Immature natural killer cell (primary cell): ENCODE measurements around the gene ABTB1. TPM values are rescaled to one million over a fixed set of nuclear protein-coding genes. Genes with fewer than 3 reads are reported as not detected.

Experiments
- DNase-seq, 3 donors: peaks; one replicate each; pipeline ENCODE4 v3.0.0; 2022; ENCODE audit warnings: mixed read lengths in 1 of 3
- H3K27ac Mint-ChIP-seq, 6 donors: one replicate each; pipeline ENCODE4 v1.8.0; 2020; ENCODE audit warnings: mixed read lengths in 6 of 6, mild to moderate bottlenecking in 5 of 6, inconsistent platforms in 4 of 6, moderate library complexity in 3 of 6
- H3K27me3 Mint-ChIP-seq, 3 donors: one replicate each; pipeline ENCODE4 v1.8.0; 2020 to 2021; ENCODE audit warnings: low read depth in 3 of 3, mild to moderate bottlenecking in 3 of 3, mixed read lengths in 3 of 3, moderate library complexity in 3 of 3, inconsistent platforms in 1 of 3
- H3K36me3 Mint-ChIP-seq, 3 donors: one replicate each; pipeline ENCODE4 v1.8.0; 2020; ENCODE audit warnings: mixed read lengths in 3 of 3, inconsistent platforms in 2 of 3, mild to moderate bottlenecking in 2 of 3
- H3K4me1 Mint-ChIP-seq, 2 donors: one replicate each; pipeline ENCODE4 v1.8.0; 2020; ENCODE audit warnings: inconsistent platforms in 2 of 2, mild to moderate bottlenecking in 2 of 2, mixed read lengths in 2 of 2, moderate library complexity in 1 of 2
- H3K4me3 Mint-ChIP-seq, 5 donors: one replicate each; pipeline ENCODE4 v1.8.0; 2020; ENCODE audit warnings: mild to moderate bottlenecking in 5 of 5, mixed read lengths in 5 of 5, inconsistent platforms in 3 of 5, moderate library complexity in 3 of 5
- H3K9me3 Mint-ChIP-seq, 6 donors: one replicate each; pipeline ENCODE4 v1.8.0; 2020; ENCODE audit warnings: mild to moderate bottlenecking in 6 of 6, mixed read lengths in 6 of 6, inconsistent platforms in 4 of 6, moderate library complexity in 3 of 6
- polyA plus RNA-seq, 3 donors: library from polyadenylated mRNA; unstranded; fragments of 300-500 nt; fragmentation: Illumina TruSeq; gene quantifications; one replicate each; pipeline ENCODE4 v1.2.3, GENCODE V29; 2021

ABTB1 gene
- polyA plus RNA-seq, 3 donors from 2014 or later = 71.9 to 141 (median 83.7) TPM

GRCh38 chr3:127712881-127713771, 40.4 kb downstream of the ABTB1 start:
- H3K4me3 Mint-ChIP-seq = no peak overlapping the region
- peaks cover 0 to 2% (median 0%) of the 10 kb centered on the region in 3 donors for H3K27me3 Mint-ChIP-seq
- no peaks in the 10 kb centered on the region for H3K36me3 Mint-ChIP-seq
- H3K9me3 Mint-ChIP-seq = no peaks in the 10 kb centered on the region
- no peaks in the 10 kb centered on the region for H3K4me1 Mint-ChIP-seq
- H3K27ac Mint-ChIP-seq = no peak overlapping the region
- no peak for DNase-seq

- H3K4me1 Mint-ChIP-seq = no peaks in the 10 kb centered on the region
- no peak for DNase-seq
- no peaks in the 10 kb centered on the region for H3K36me3 Mint-ChIP-seq
- H3K27ac Mint-ChIP-seq = no peak overlapping the region
- H3K4me3 Mint-ChIP-seq = no peak overlapping the region
- H3K27me3 Mint-ChIP-seq = peaks cover 0 to 2% (median 0%) of the 10 kb centered on the region in 3 donors
- no peaks in the 10 kb centered on the region for H3K9me3 Mint-ChIP-seq
Observed at GRCh38 chr3:127714125-127714571, 41.4 kb downstream of the ABTB1 start.

DNA sequence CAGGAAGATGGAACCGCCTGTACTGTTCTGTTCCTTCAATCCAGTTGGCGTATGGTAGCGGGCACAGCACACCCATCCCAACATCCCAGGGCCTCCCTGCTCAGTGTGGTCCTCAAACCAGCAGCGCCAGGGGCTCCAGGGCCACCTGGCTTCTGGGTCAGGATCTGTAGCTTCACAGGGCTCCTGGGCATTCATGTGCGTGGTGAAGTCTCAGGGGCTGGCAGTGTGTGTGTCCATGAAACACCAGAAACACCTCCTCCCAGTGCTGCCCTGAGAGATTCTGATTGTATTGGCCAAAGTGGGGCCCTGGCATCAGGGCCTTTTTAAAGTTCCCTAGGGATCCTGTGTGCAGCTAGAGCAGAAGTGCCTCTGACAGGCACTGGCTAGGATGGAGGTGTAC, 42.1 kb downstream of the ABTB1 start:
- H3K27me3 Mint-ChIP-seq = peaks cover 0 to 2% (median 0%) of the 10 kb centered on the region in 3 donors
- no peak for DNase-seq
- no peaks in the 10 kb centered on the region for H3K4me1 Mint-ChIP-seq
- H3K4me3 Mint-ChIP-seq = no peak overlapping the region
- H3K36me3 Mint-ChIP-seq = no peaks in the 10 kb centered on the region
- no peak overlapping the region for H3K27ac Mint-ChIP-seq
- H3K9me3 Mint-ChIP-seq = no peaks in the 10 kb centered on the region

GRCh38 chr3:127715532-127715931, 42.8 kb downstream of the ABTB1 start:
- Mint-ChIP-seq H3K27me3 (peaks cover 0 to 2% (median 0%) of the 10 kb centered on the region in 3 donors), H3K4me3 (no peak overlapping the region), H3K27ac (no peak overlapping the region), H3K36me3 (no peaks in the 10 kb centered on the region), H3K9me3 (no peaks in the 10 kb centered on the region), H3K4me1 (no peaks in the 10 kb centered on the region)
- no peak for DNase-seq

DNA sequence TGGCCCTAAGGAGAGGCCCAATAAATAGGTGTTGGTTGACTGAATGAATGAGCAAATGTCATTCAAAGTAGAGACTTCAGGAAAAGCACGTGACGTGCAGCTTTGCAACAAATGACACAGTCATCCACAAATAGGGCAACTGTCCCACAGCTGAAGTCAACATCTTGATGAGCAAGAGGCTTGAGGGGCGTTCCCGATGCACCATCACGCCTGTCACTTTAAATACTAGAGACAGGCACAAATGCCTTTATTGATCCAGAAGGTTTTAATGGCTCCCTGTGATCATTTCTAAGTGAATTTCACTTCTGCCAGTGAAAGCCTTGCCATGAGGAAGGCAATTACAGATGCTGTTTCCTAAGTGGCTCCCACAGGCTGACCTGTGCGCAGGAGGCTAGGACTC, 43.6 kb downstream of the ABTB1 start:
- Mint-ChIP-seq H3K27me3 (peaks cover 0 to 2% (median 0%) of the 10 kb centered on the region in 3 donors), H3K4me3 (no peak overlapping the region), H3K9me3 (no peaks in the 10 kb centered on the region), H3K4me1 (no peaks in the 10 kb centered on the region), H3K27ac (no peak overlapping the region), H3K36me3 (no peaks in the 10 kb centered on the region)
- no peak for DNase-seq

- Mint-ChIP-seq H3K27ac (no peak overlapping the region), H3K9me3 (no peaks in the 10 kb centered on the region), H3K27me3 (peaks cover 0 to 4% (median 0%) of the 10 kb centered on the region in 3 donors), H3K4me3 (no peak overlapping the region), H3K4me1 (no peaks in the 10 kb centered on the region), H3K36me3 (no peaks in the 10 kb centered on the region)
- no peak for DNase-seq
Observed at GRCh38 chr3:127717357-127718244, 44.8 kb downstream of the ABTB1 start.

- Mint-ChIP-seq H3K9me3 (no peaks in the 10 kb centered on the region), H3K27ac (no peak overlapping the region), H3K27me3 (peaks cover 0 to 4% (median 0%) of the 10 kb centered on the region in 3 donors), H3K36me3 (no peaks in the 10 kb centered on the region), H3K4me1 (no peaks in the 10 kb centered on the region), H3K4me3 (no peak overlapping the region)
- DNase-seq = no peak
Observed at GRCh38 chr3:127718245-127718915, 45.6 kb downstream of the ABTB1 start.

GRCh38 chr3:127718916-127719290, 46.2 kb downstream of the ABTB1 start:
- Mint-ChIP-seq H3K4me3 (no peak overlapping the region), H3K27me3 (peaks cover 0 to 4% (median 0%) of the 10 kb centered on the region in 3 donors), H3K27ac (no peak overlapping the region), H3K36me3 (no peaks in the 10 kb centered on the region), H3K4me1 (no peaks in the 10 kb centered on the region), H3K9me3 (no peaks in the 10 kb centered on the region)
- DNase-seq = no peak

DNA sequence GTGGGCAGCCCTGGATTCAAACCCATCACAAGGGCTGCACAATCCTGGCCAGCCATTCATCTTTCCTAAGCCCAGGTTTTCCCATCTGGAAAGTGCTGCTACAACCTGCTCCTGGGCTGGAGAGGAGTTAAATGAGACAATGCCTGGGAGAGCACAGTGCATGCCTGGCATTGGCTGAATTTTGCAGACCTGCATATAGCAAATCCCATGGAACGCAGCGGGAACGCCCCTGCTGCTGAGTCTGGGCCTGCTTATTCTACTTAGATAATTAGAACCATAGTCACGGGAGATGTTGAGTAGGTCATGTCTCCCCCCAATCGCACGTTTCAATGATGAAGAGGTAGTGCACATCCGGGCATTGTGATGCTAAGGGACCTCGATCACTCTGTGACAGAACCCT, 46.6 kb downstream of the ABTB1 start:
- Mint-ChIP-seq H3K27me3 (peaks cover 0 to 4% (median 0%) of the 10 kb centered on the region in 3 donors), H3K36me3 (no peaks in the 10 kb centered on the region), H3K9me3 (no peaks in the 10 kb centered on the region), H3K27ac (no peak overlapping the region), H3K4me1 (no peaks in the 10 kb centered on the region), H3K4me3 (no peak overlapping the region)
- DNase-seq = no peak

DNA sequence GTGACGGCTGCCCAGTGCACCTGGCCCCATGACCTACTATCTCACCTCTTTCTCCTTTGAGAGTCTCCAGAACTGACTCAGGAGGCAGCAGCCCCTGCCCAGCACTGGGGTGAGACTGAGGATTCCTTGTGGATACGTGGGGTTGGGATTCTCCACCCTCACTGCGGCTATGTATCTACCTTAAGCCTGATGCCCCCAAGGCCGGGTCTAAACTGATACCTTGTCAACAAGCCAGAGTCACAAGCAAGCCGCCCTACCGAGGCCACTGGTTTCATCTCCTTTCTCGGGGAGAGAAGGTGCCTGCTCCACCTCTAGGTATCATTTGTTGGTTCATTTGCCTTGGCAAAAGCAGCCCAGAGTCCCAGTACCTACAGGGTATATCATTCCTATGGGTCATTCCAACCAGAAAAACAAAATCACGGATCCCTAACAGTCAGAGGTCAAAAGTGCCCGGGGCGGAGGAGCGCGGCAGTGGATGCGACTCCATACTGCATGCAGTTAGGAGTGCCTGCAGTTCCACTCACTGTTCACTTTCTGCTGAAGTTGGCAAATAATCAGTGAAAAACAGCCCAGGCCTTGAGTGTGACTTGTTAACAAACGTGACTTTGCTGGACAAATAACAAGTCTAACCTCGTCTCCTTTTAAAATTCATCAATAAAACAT, 47.5 kb downstream of the ABTB1 start:
- no peak overlapping the region for H3K27ac Mint-ChIP-seq

DNA sequence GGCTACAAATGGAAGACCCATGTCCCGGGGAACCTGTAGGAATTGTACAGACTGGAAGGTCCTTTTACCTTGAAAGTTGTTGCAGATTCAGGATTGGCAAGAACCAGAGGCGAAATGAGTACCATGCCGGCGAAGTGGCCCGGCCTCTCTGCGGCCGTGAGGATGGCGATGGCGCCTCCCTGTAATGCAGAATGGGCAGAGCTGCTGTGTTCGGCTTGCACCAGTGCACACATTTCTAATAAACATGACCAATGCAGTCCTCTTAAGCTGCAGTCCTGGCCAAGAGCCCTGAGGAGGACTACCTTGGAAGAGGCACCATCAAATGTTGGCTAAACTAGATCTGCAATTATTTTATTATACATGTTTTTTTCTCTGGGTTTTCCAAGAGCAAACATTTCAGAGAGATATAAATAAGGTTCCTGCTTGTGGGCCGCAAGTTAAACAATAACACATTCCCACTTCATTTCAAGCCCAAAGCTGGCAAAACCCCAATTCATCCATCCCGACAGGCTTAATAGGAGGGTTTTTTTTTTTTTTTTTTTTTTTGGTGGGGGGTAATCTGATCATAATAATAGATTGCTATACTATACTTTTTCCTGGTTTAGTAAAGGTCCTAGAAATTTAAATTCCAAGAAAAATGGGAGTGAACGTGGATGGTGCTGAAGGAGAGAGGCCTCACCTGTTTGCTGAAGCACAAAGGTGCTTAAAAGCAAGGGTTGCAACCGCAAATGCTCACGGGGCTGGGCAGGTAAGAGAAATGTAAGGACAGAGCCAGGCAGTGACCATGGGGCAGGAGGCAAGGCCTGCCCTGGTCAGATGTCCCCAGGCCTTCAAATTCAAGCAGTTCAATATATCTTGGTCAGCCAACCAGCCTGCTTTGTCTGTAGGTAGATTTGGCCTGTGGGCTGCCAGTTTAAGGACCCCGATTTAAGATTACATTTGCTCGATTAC, 48.5 kb downstream of the ABTB1 start:
- Mint-ChIP-seq H3K4me3 (no peak overlapping the region), H3K27me3 (peaks cover 0 to 6% (median 2%) of the 10 kb centered on the region in 3 donors), H3K4me1 (no peaks in the 10 kb centered on the region), H3K36me3 (no peaks in the 10 kb centered on the region), H3K9me3 (no peaks in the 10 kb centered on the region), H3K27ac (no peak overlapping the region)
- DNase-seq = no peak

More for the DNA sequence above, 47.5 kb downstream of the ABTB1 start:
- no peaks in the 10 kb centered on the region for H3K36me3 Mint-ChIP-seq
- no peak overlapping the region for H3K4me3 Mint-ChIP-seq
- no peak for DNase-seq
- H3K27me3 Mint-ChIP-seq = peaks cover 0 to 4% (median 2%) of the 10 kb centered on the region in 3 donors
- no peaks in the 10 kb centered on the region for H3K9me3 Mint-ChIP-seq
- H3K4me1 Mint-ChIP-seq = no peaks in the 10 kb centered on the region

- no peaks in the 10 kb centered on the region for H3K36me3 Mint-ChIP-seq
- no peaks in the 10 kb centered on the region for H3K9me3 Mint-ChIP-seq
- no peak overlapping the region for H3K27ac Mint-ChIP-seq
- H3K4me3 Mint-ChIP-seq = no peak overlapping the region
- peaks cover 0 to 8% (median 2%) of the 10 kb centered on the region in 3 donors for H3K27me3 Mint-ChIP-seq
- DNase-seq = no peak
- H3K4me1 Mint-ChIP-seq = no peaks in the 10 kb centered on the region
Observed at GRCh38 chr3:127722091-127722784, 49.5 kb downstream of the ABTB1 start.
